Measurements from ENCODE around the gene CACHD1.

Gene CACHD1

GRCh38 chr1:64549464-64550239, 79.7 kb downstream of the CACHD1 start:
- H3K23ac ChIP-seq (ENCODE audit: low read length in 2 of 2), result no peak overlapping the region
- no peak overlapping the region for H3K4ac ChIP-seq (ENCODE audit: low read depth in 1 of 2, low read length in 2 of 2)
- no peak overlapping the region for H2BK12ac ChIP-seq (ENCODE audit: low read length in 2 of 2)
- H2AK5ac ChIP-seq (ENCODE audit: low read length, severe bottlenecking), result no peak overlapping the region
- H3K27ac ChIP-seq (ENCODE audit: low read length, poor library complexity, severe bottlenecking), result no peak overlapping the region
- no peaks in the 10 kb centered on the region for H3K9me3 ChIP-seq (ENCODE audit: control insufficient read depth, low read length)
- no peak overlapping the region for H3K9ac ChIP-seq (ENCODE audit: low read length)
- no peaks in the 10 kb centered on the region for H3K27me3 ChIP-seq (ENCODE audit: control insufficient read depth in 1 of 2, insufficient read depth in 1 of 2, low read length in 2 of 2)
- no peak overlapping the region for H3K18ac ChIP-seq (ENCODE audit: low read depth in 1 of 2, low read length in 2 of 2)
- no peaks in the 10 kb centered on the region for H3K36me3 ChIP-seq (ENCODE audit: control insufficient read depth in 1 of 2, insufficient read depth in 2 of 2, low read depth in 1 of 2, low read length in 2 of 2)
- no peak for DNase-seq
- H4K91ac ChIP-seq (ENCODE audit: low read length), result no peak overlapping the region
- no peak overlapping the region for H3K14ac ChIP-seq (ENCODE audit: low read length in 2 of 2)
- H2BK120ac ChIP-seq (ENCODE audit: low read depth, low read length), result no peak overlapping the region
- no peak overlapping the region for H2BK15ac ChIP-seq (ENCODE audit: low read depth, poor library complexity, severe bottlenecking)
- H3K79me1 ChIP-seq (replicated peaks; ENCODE audit: low read length, poor library complexity, severe bottlenecking), result peaks cover 5% of the 10 kb centered on the region
- H2BK5ac ChIP-seq (ENCODE audit: low read depth, low read length, poor library complexity, severe bottlenecking), result no peak overlapping the region
- H3K4me1 ChIP-seq (ENCODE audit: control insufficient read depth, insufficient read depth, low read depth, low read length), result peaks cover 1% of the 10 kb centered on the region
- H2AFZ ChIP-seq (ENCODE audit: low read depth, low read length), result no peak overlapping the region
- H3K4me3 ChIP-seq (ENCODE audit: insufficient read depth in 1 of 2, low read depth in 1 of 2, low read length in 2 of 2), result no peak overlapping the region
- WGBS, result 72% methylated on average over 6 of the region's 6 CpGs
- no peak overlapping the region for H4K8ac ChIP-seq (ENCODE audit: low read length)
- no peak overlapping the region for H3K4me2 ChIP-seq (ENCODE audit: low read length, poor library complexity, severe bottlenecking)

- WGBS, result 80% methylated on average over 3 of the region's 5 CpGs
- Histone ChIP-seq H3K4ac (ENCODE audit: low read depth in 1 of 2, low read length in 2 of 2) (no peak overlapping the region), H3K9ac (ENCODE audit: low read length) (no peak overlapping the region), H3K4me3 (ENCODE audit: insufficient read depth in 1 of 2, low read depth in 1 of 2, low read length in 2 of 2) (no peak overlapping the region), H3K14ac (ENCODE audit: low read length in 2 of 2) (no peak overlapping the region), H3K23ac (ENCODE audit: low read length in 2 of 2) (no peak overlapping the region), H2BK12ac (ENCODE audit: low read length in 2 of 2) (no peak overlapping the region), H3K4me1 (ENCODE audit: control insufficient read depth, insufficient read depth, low read depth, low read length) (peaks cover 1% of the 10 kb centered on the region), H3K27me3 (ENCODE audit: control insufficient read depth in 1 of 2, insufficient read depth in 1 of 2, low read length in 2 of 2) (no peaks in the 10 kb centered on the region), H3K18ac (ENCODE audit: low read depth in 1 of 2, low read length in 2 of 2) (no peak overlapping the region), H3K79me1 (replicated peaks; ENCODE audit: low read length, poor library complexity, severe bottlenecking) (peaks cover 5% of the 10 kb centered on the region), H2BK15ac (ENCODE audit: low read depth, poor library complexity, severe bottlenecking) (no peak overlapping the region), H2BK120ac (ENCODE audit: low read depth, low read length) (no peak overlapping the region), H2AK5ac (ENCODE audit: low read length, severe bottlenecking) (no peak overlapping the region), H2AFZ (ENCODE audit: low read depth, low read length) (no peak overlapping the region), H3K27ac (ENCODE audit: low read length, poor library complexity, severe bottlenecking) (no peak overlapping the region), H2BK5ac (ENCODE audit: low read depth, low read length, poor library complexity, severe bottlenecking) (no peak overlapping the region), H3K9me3 (ENCODE audit: control insufficient read depth, low read length) (no peaks in the 10 kb centered on the region), H4K91ac (ENCODE audit: low read length) (no peak overlapping the region), H3K36me3 (ENCODE audit: control insufficient read depth in 1 of 2, insufficient read depth in 2 of 2, low read depth in 1 of 2, low read length in 2 of 2) (no peaks in the 10 kb centered on the region), H4K8ac (ENCODE audit: low read length) (no peak overlapping the region), H3K4me2 (ENCODE audit: low read length, poor library complexity, severe bottlenecking) (no peak overlapping the region)
- no peak for DNase-seq
Measured at GRCh38 chr1:64550510-64550909, 80.6 kb downstream of the CACHD1 start.

GRCh38 chr1:64550946-64551605, 81.1 kb downstream of the CACHD1 start:
- H3K36me3 ChIP-seq (ENCODE audit: control insufficient read depth in 1 of 2, insufficient read depth in 2 of 2, low read depth in 1 of 2, low read length in 2 of 2), result no peaks in the 10 kb centered on the region
- H2BK12ac ChIP-seq (ENCODE audit: low read length in 2 of 2), result no peak overlapping the region
- H2BK15ac ChIP-seq (ENCODE audit: low read depth, poor library complexity, severe bottlenecking), result no peak overlapping the region
- no peaks in the 10 kb centered on the region for H3K9me3 ChIP-seq (ENCODE audit: control insufficient read depth, low read length)
- H4K91ac ChIP-seq (ENCODE audit: low read length), result no peak overlapping the region
- no peak overlapping the region for H3K23ac ChIP-seq (ENCODE audit: low read length in 2 of 2)
- no peak overlapping the region for H4K8ac ChIP-seq (ENCODE audit: low read length)
- H3K18ac ChIP-seq (ENCODE audit: low read depth in 1 of 2, low read length in 2 of 2), result no peak overlapping the region
- H3K4me2 ChIP-seq (ENCODE audit: low read length, poor library complexity, severe bottlenecking), result no peak overlapping the region
- no peak overlapping the region for H3K9ac ChIP-seq (ENCODE audit: low read length)
- no peak overlapping the region for H2BK120ac ChIP-seq (ENCODE audit: low read depth, low read length)
- DNase-seq, result no peak
- peaks cover 5% of the 10 kb centered on the region for H3K79me1 ChIP-seq (replicated peaks; ENCODE audit: low read length, poor library complexity, severe bottlenecking)
- no peak overlapping the region for H2BK5ac ChIP-seq (ENCODE audit: low read depth, low read length, poor library complexity, severe bottlenecking)
- no peak overlapping the region for H2AK5ac ChIP-seq (ENCODE audit: low read length, severe bottlenecking)
- H3K27me3 ChIP-seq (ENCODE audit: control insufficient read depth in 1 of 2, insufficient read depth in 1 of 2, low read length in 2 of 2), result no peaks in the 10 kb centered on the region
- WGBS, result 83% methylated on average over 1 of the region's 4 CpGs
- no peak overlapping the region for H2AFZ ChIP-seq (ENCODE audit: low read depth, low read length)
- no peak overlapping the region for H3K4me3 ChIP-seq (ENCODE audit: insufficient read depth in 1 of 2, low read depth in 1 of 2, low read length in 2 of 2)
- no peak overlapping the region for H3K4ac ChIP-seq (ENCODE audit: low read depth in 1 of 2, low read length in 2 of 2)
- H3K14ac ChIP-seq (ENCODE audit: low read length in 2 of 2), result no peak overlapping the region
- H3K27ac ChIP-seq (ENCODE audit: low read length, poor library complexity, severe bottlenecking), result no peak overlapping the region
- peaks cover 1% of the 10 kb centered on the region for H3K4me1 ChIP-seq (ENCODE audit: control insufficient read depth, insufficient read depth, low read depth, low read length)

GRCh38 chr1:64553285-64553684, 83.4 kb downstream of the CACHD1 start:
- H3K9me3 ChIP-seq (ENCODE audit: control insufficient read depth, low read length), result no peaks in the 10 kb centered on the region
- H3K4me1 ChIP-seq (ENCODE audit: control insufficient read depth, insufficient read depth, low read depth, low read length), result no peaks in the 10 kb centered on the region
- H3K4me3 ChIP-seq (ENCODE audit: insufficient read depth in 1 of 2, low read depth in 1 of 2, low read length in 2 of 2), result no peak overlapping the region
- DNase-seq, result no peak
- H2AFZ ChIP-seq (ENCODE audit: low read depth, low read length), result no peak overlapping the region
- H2BK120ac ChIP-seq (ENCODE audit: low read depth, low read length), result no peak overlapping the region
- H3K36me3 ChIP-seq (ENCODE audit: control insufficient read depth in 1 of 2, insufficient read depth in 2 of 2, low read depth in 1 of 2, low read length in 2 of 2), result peaks cover 0 to 3% of the 10 kb centered on the region in 2 experiments
- no peak overlapping the region for H3K14ac ChIP-seq (ENCODE audit: low read length in 2 of 2)
- no peak overlapping the region for H2AK5ac ChIP-seq (ENCODE audit: low read length, severe bottlenecking)
- no peak overlapping the region for H2BK5ac ChIP-seq (ENCODE audit: low read depth, low read length, poor library complexity, severe bottlenecking)
- H3K27me3 ChIP-seq (ENCODE audit: control insufficient read depth in 1 of 2, insufficient read depth in 1 of 2, low read length in 2 of 2), result no peaks in the 10 kb centered on the region
- no peak overlapping the region for H3K23ac ChIP-seq (ENCODE audit: low read length in 2 of 2)
- no peak overlapping the region for H3K9ac ChIP-seq (ENCODE audit: low read length)
- no peak overlapping the region for H3K18ac ChIP-seq (ENCODE audit: low read depth in 1 of 2, low read length in 2 of 2)
- H2BK12ac ChIP-seq (ENCODE audit: low read length in 2 of 2), result no peak overlapping the region
- H3K79me1 ChIP-seq (replicated peaks; ENCODE audit: low read length, poor library complexity, severe bottlenecking), result peaks cover 1% of the 10 kb centered on the region
- no peak overlapping the region for H2BK15ac ChIP-seq (ENCODE audit: low read depth, poor library complexity, severe bottlenecking)
- WGBS, result 67% methylated on average over 1 of the region's 4 CpGs
- no peak overlapping the region for H4K91ac ChIP-seq (ENCODE audit: low read length)
- no peak overlapping the region for H4K8ac ChIP-seq (ENCODE audit: low read length)
- no peak overlapping the region for H3K4me2 ChIP-seq (ENCODE audit: low read length, poor library complexity, severe bottlenecking)
- no peak overlapping the region for H3K27ac ChIP-seq (ENCODE audit: low read length, poor library complexity, severe bottlenecking)
- H3K4ac ChIP-seq (ENCODE audit: low read depth in 1 of 2, low read length in 2 of 2), result no peak overlapping the region
